ENCODE results near the gene SIPA1L2. TPM values are rescaled to one million over a fixed set of nuclear protein-coding genes. Genes with fewer than 3 reads are reported as not detected.

Gene SIPA1L2
- total RNA-seq, 1 donor from 2014 or later = 9.0 TPM

- Mint-ChIP-seq H3K4me3 (ENCODE audit: unreplicated experiment) (no peak overlapping the region), H3K9me3 (ENCODE audit: low read depth) (no peaks in the 10 kb centered on the region), H3K4me1 (ENCODE audit: low read depth) (peaks cover under 1% of the 10 kb centered on the region), H3K27me3 (ENCODE audit: low read depth) (no peaks in the 10 kb centered on the region), H3K36me3 (ENCODE audit: low read depth) (no peaks in the 10 kb centered on the region), H3K27ac (ENCODE audit: unreplicated experiment) (no peak overlapping the region)
- TF ChIP-seq CTCF (IDR thresholded peaks at IDR 0.05) = no peak
- DNase-seq (ENCODE audit: low spot score) = no peak
These were observed 35.2 kb upstream of the SIPA1L2 start for GRCh38 chr1:232664844-232665777.

- H3K27ac Mint-ChIP-seq (ENCODE audit: unreplicated experiment) = no peak overlapping the region
- no peak for TF ChIP-seq CTCF (IDR thresholded peaks at IDR 0.05)
These were observed 33.0 kb upstream of the SIPA1L2 start for GRCh38 chr1:232662910-232663309.

GRCh38 chr1:232658386-232658785 lies 28.5 kb upstream of the SIPA1L2 start:
- Mint-ChIP-seq H3K4me3 (ENCODE audit: unreplicated experiment) (no peak overlapping the region), H3K9me3 (ENCODE audit: low read depth) (no peaks in the 10 kb centered on the region), H3K36me3 (ENCODE audit: low read depth) (no peaks in the 10 kb centered on the region), H3K27ac (ENCODE audit: unreplicated experiment) (no peak overlapping the region), H3K4me1 (ENCODE audit: low read depth) (no peaks in the 10 kb centered on the region), H3K27me3 (ENCODE audit: low read depth) (peaks cover 2% of the 10 kb centered on the region)
- no peak for DNase-seq (ENCODE audit: low spot score)
- TF ChIP-seq CTCF (IDR thresholded peaks at IDR 0.05) = no peak

More at GRCh38 chr1:232662910-232663309, 33.0 kb upstream of the SIPA1L2 start:
- no peaks in the 10 kb centered on the region for H3K4me1 Mint-ChIP-seq (ENCODE audit: low read depth)
- no peaks in the 10 kb centered on the region for H3K9me3 Mint-ChIP-seq (ENCODE audit: low read depth)
- no peak for DNase-seq (ENCODE audit: low spot score)
- H3K4me3 Mint-ChIP-seq (ENCODE audit: unreplicated experiment) = no peak overlapping the region
- peaks cover 2% of the 10 kb centered on the region for H3K27me3 Mint-ChIP-seq (ENCODE audit: low read depth)
- H3K36me3 Mint-ChIP-seq (ENCODE audit: low read depth) = no peaks in the 10 kb centered on the region

- H3K27me3 Mint-ChIP-seq (ENCODE audit: low read depth) = peaks cover 2% of the 10 kb centered on the region
- TF ChIP-seq CTCF (IDR thresholded peaks at IDR 0.05) = no peak
- DNase-seq (ENCODE audit: low spot score) = no peak
- no peak overlapping the region for H3K27ac Mint-ChIP-seq (ENCODE audit: unreplicated experiment)
- H3K36me3 Mint-ChIP-seq (ENCODE audit: low read depth) = no peaks in the 10 kb centered on the region
- H3K9me3 Mint-ChIP-seq (ENCODE audit: low read depth) = no peaks in the 10 kb centered on the region
- no peak overlapping the region for H3K4me3 Mint-ChIP-seq (ENCODE audit: unreplicated experiment)
- no peaks in the 10 kb centered on the region for H3K4me1 Mint-ChIP-seq (ENCODE audit: low read depth)
These were observed 27.6 kb upstream of the SIPA1L2 start for GRCh38 chr1:232657426-232658005.

- no peaks in the 10 kb centered on the region for H3K36me3 Mint-ChIP-seq (ENCODE audit: low read depth)
- DNase-seq (ENCODE audit: low spot score) = no peak
These were observed 25.8 kb upstream of the SIPA1L2 start for GRCh38 chr1:232655746-232656085.

More at GRCh38 chr1:232655746-232656085, 25.8 kb upstream of the SIPA1L2 start:
- no peak overlapping the region for H3K27ac Mint-ChIP-seq (ENCODE audit: unreplicated experiment)
- no peak overlapping the region for H3K4me3 Mint-ChIP-seq (ENCODE audit: unreplicated experiment)
- H3K4me1 Mint-ChIP-seq (ENCODE audit: low read depth) = peaks cover 6% of the 10 kb centered on the region
- H3K9me3 Mint-ChIP-seq (ENCODE audit: low read depth) = no peaks in the 10 kb centered on the region
- no peak for TF ChIP-seq CTCF (IDR thresholded peaks at IDR 0.05)
- H3K27me3 Mint-ChIP-seq (ENCODE audit: low read depth) = peaks cover 2% of the 10 kb centered on the region

Measured in chondrocyte (in vitro differentiated cells).